OCI-LY3 (cell line): ENCODE results near the gene EXD1.
A peak's percentile ranks its signal among the peaks of the same experiment; 100 is the strongest.

Experiments used
- H2AFZ ChIP-seq: fragments of 200-600, 300-600 bp; shearing (Covaris generic); 2 replicates; pipeline ENCODE4 v1.6.0; 2014; ENCODE audit warnings: antibody characterized with exemption, low read depth, low read length
- H3K27ac ChIP-seq: fragments of 200-600, 300-600 bp; sonication (generic); 2 replicates; pipeline ENCODE4 v1.5.1; 2014; ENCODE audit warnings: mild to moderate bottlenecking, low read length, moderate library complexity, mixed read lengths
- H3K27me3 ChIP-seq: fragments of 200-600, 300-600 bp; sonication (generic); 2 replicates; pipeline ENCODE4 v1.6.1; 2014; ENCODE audit warnings: low read depth, low read length, mixed read lengths
- H3K36me3 ChIP-seq: fragments of 200-600, 300-600 bp; sonication (generic); replicated peaks from 2 replicates; pipeline ENCODE3; 2014; ENCODE audit warnings: low read depth, low read length, mixed read lengths
- H3K4me1 ChIP-seq: fragments of 300-600, 200-600 bp; sonication (generic); 2 replicates; pipeline ENCODE4 v1.6.1; 2014; ENCODE audit warnings: low read length, mixed read lengths
- H3K4me2 ChIP-seq: fragments of 200-600, 300-600 bp; sonication (generic); 2 replicates; pipeline ENCODE4 v1.6.1; 2014; ENCODE audit warnings: low read length, mixed read lengths
- H3K4me3 ChIP-seq: fragments of 300-600, 200-600 bp; sonication (generic); 2 replicates; pipeline ENCODE4 v1.5.1; 2014; ENCODE audit warnings: antibody characterized with exemption, mild to moderate bottlenecking, low read length, moderate library complexity
- H3K79me2 ChIP-seq: fragments of 300-600, 200-600 bp; shearing (Covaris generic); 2 replicates; pipeline ENCODE4 v1.6.1; 2014; ENCODE audit warnings: mild to moderate bottlenecking, low read length, mixed read lengths
- H3K9ac ChIP-seq: fragments of 300-600, 200-600 bp; shearing (Covaris generic); 2 replicates; pipeline ENCODE4 v1.6.0; 2014; ENCODE audit warnings: mild to moderate bottlenecking, low read length, moderate library complexity
- H3K9me3 ChIP-seq: fragments of 200-600, 300-600 bp; shearing (Covaris generic); 2 replicates; pipeline ENCODE4 v1.6.1; 2014; ENCODE audit warnings: low read length, mixed read lengths; ENCODE audit not compliant: insufficient read depth
- H4K20me1 ChIP-seq: fragments of 200-600, 300-600 bp; sonication (generic); 2 replicates; pipeline ENCODE4 v1.6.1; 2016; ENCODE audit warnings: low read length, mixed read lengths; ENCODE audit not compliant: insufficient read depth
- EZH2phosphoT487 ChIP-seq: fragments of 200-600 bp; shearing (Covaris generic); IDR thresholded peaks from 2 replicates; pipeline ENCODE4 v1.6.1; 2018; ENCODE audit warnings: antibody characterized with exemption, mixed run types, low read depth
- TF ChIP-seq, protein P1 (sequence below): fragments of 200-600, 300-600 bp; sonication (generic); IDR thresholded peaks from 2 replicates; pipeline ENCODE4 v1.5.1; 2014; ENCODE audit warnings: antibody characterized with exemption, low read length, low read depth

The EXD1 gene

GRCh38 chr15:41230650-41231421 lies at the start of gene EXD1, which contains the start of gene CHP1:
TSS of gene EXD1 (minus strand) at chr15:41230757. CDS start at chr15:41226575, 4,182 bp downstream.
TSS of gene CHP1 (plus strand) at chr15:41231268. CDS start at chr15:41231383, 115 bp downstream.
- no peak for TF ChIP-seq EZH2phosphoT487
- TF ChIP-seq, protein P1, sequence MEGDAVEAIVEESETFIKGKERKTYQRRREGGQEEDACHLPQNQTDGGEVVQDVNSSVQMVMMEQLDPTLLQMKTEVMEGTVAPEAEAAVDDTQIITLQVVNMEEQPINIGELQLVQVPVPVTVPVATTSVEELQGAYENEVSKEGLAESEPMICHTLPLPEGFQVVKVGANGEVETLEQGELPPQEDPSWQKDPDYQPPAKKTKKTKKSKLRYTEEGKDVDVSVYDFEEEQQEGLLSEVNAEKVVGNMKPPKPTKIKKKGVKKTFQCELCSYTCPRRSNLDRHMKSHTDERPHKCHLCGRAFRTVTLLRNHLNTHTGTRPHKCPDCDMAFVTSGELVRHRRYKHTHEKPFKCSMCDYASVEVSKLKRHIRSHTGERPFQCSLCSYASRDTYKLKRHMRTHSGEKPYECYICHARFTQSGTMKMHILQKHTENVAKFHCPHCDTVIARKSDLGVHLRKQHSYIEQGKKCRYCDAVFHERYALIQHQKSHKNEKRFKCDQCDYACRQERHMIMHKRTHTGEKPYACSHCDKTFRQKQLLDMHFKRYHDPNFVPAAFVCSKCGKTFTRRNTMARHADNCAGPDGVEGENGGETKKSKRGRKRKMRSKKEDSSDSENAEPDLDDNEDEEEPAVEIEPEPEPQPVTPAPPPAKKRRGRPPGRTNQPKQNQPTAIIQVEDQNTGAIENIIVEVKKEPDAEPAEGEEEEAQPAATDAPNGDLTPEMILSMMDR: peak; percentile 75
- Histone ChIP-seq H3K4me2 (peak within 1 kb of the TSS; percentile 95), H3K79me2 (peaks cover 13% of the 10 kb centered on the region), H3K4me3 (peak within 1 kb of the TSS; percentile 90), H3K4me1 (peaks cover 10% of the 10 kb centered on the region), H3K9ac (peak within 1 kb of the TSS; percentile 75), H3K36me3 (no peaks in the 10 kb centered on the region), H3K27ac (peak within 1 kb of the TSS; percentile 25; the same call in 1 of the 2 replicates), H3K27me3 (no peaks in the 10 kb centered on the region), H2AFZ (peak within 1 kb of the TSS; percentile 99), H4K20me1 (no peaks in the 10 kb centered on the region), H3K9me3 (no peaks in the 10 kb centered on the region)

DNA sequence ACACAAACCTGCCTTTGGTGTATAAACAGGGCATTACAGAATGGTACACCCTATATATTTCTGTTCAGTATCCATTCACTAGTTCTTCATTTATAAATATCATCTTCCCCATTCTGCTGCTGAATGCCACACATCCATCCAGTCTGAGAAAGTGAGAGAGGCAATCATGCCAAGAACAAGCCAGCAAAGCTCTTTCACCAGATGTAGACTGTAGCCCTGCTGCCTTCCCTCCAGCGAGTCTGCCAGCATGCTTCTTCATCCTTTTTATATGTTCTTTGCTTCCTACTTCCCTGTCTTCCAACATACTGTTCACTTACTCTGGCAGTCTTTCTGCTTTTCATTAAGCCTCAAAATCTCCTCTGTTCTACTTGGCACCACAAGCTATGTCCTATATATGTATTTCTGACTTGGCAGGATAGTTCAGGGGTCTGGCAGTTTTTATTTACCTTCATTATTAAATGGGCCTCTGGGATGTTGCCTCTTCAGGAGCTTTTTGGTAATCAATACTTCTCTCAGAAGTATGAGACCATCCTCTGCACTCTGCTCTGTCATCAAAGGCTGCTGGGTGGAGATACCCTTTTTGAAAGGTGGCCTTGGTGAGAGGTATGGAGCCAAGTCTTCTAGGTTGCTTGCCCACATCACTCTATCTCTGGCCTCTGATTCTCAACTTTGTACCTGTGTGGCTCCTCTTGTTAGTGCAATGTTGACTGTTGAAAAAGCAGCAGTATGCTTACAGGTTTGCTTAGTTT lies 49.2 kb upstream of the EXD1 start:
- H3K4me2 ChIP-seq: no peak overlapping the region
- H3K27ac ChIP-seq: no peak overlapping the region
- H3K79me2 ChIP-seq: peaks cover 16% of the 10 kb centered on the region
- peaks cover 7% of the 10 kb centered on the region for H3K4me1 ChIP-seq
- TF ChIP-seq, protein P1: no peak
- no peak for TF ChIP-seq EZH2phosphoT487
- no peaks in the 10 kb centered on the region for H3K9me3 ChIP-seq
- H3K27me3 ChIP-seq: no peaks in the 10 kb centered on the region
- no peak overlapping the region for H3K4me3 ChIP-seq
- H3K9ac ChIP-seq: no peak overlapping the region
- H2AFZ ChIP-seq: no peak overlapping the region
- H3K36me3 ChIP-seq: peaks cover 3% of the 10 kb centered on the region
- no peaks in the 10 kb centered on the region for H4K20me1 ChIP-seq

- Histone ChIP-seq H3K27me3 (no peaks in the 10 kb centered on the region), H3K4me3 (no peak overlapping the region), H2AFZ (no peak overlapping the region), H3K36me3 (no peaks in the 10 kb centered on the region), H4K20me1 (no peaks in the 10 kb centered on the region), H3K4me1 (peaks cover 5% of the 10 kb centered on the region), H3K9ac (no peak overlapping the region), H3K9me3 (no peaks in the 10 kb centered on the region), H3K27ac (no peak overlapping the region), H3K79me2 (peaks cover 5% of the 10 kb centered on the region; the same call in 1 of the 2 replicates), H3K4me2 (no peak overlapping the region)
- no peak for TF ChIP-seq EZH2phosphoT487
- TF ChIP-seq, protein P1: no peak
Observed at GRCh38 chr15:41278319-41278718, 47.8 kb upstream of the EXD1 start.

DNA sequence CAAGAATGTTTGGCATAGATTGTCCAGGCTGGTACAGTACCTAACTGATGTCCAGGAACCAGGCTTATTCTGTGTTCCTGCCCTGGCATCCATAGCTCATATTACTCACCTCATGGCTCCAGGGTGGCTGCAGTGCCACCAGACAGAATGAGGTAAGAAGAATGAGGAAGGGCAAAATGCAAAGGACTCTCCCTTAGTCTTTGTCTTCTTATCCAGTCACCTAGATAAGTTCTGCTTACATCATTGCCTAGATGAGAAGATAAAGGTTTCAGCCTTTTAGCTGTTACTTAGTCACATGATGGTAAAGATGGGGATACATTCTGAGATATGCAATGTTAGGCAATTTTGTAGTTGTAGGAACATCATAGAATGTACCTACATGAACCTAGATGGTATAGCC lies 46.3 kb upstream of the EXD1 start:
- H3K9me3 ChIP-seq: no peaks in the 10 kb centered on the region
- no peaks in the 10 kb centered on the region for H3K79me2 ChIP-seq
- no peaks in the 10 kb centered on the region for H3K27me3 ChIP-seq
- no peak overlapping the region for H2AFZ ChIP-seq
- no peak overlapping the region for H3K27ac ChIP-seq
- H3K4me1 ChIP-seq: no peaks in the 10 kb centered on the region
- no peak overlapping the region for H3K9ac ChIP-seq
- TF ChIP-seq EZH2phosphoT487: no peak
- TF ChIP-seq, protein P1: no peak
- no peaks in the 10 kb centered on the region for H3K36me3 ChIP-seq
- no peak overlapping the region for H3K4me3 ChIP-seq
- no peaks in the 10 kb centered on the region for H4K20me1 ChIP-seq
- no peak overlapping the region for H3K4me2 ChIP-seq
